ENCODE measurements around the gene FARS2. TPM values are rescaled to one million over a fixed set of nuclear protein-coding genes. Genes with fewer than 3 reads are reported as not detected.

Gene FARS2
- total and polyA plus RNA-seq, 9 of the 15 experiments (the other 6 are each of a cell fraction or from before 2014, with no cell fraction given) = 16.5 to 62.2 (median 27.0) TPM

DNA sequence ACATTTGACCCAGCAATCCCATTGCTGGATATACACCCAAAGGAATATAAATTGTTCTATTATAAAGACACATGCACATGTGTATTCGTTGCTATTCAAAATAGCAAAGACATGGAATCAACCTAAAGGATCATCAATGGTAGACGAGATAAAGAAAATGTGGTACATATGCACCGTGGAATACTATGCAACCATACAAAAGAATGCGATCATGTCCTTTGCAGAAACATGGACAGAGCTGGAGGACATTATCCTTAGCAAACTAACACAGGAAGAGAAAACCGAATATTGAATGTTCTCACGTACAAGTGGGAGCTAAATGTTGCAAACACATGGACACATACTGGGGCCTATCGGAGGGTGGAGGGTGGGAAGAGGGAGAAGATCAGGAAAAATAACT lies 405.4 kb downstream of the FARS2 start:
- peaks cover 0 to 11% of the 10 kb centered on the region in 2 experiments; a peak in 3 of 5 replicates for H3K4me1 ChIP-seq (replicated peaks in 1 of 2; ENCODE audit: control insufficient read depth in 2 of 2, insufficient read depth in 2 of 2, low read length in 2 of 2)
- WGBS (ENCODE audit: insufficient coverage, low coverage, missing lambda C conversion rate) = 53% methylated on average over 7 of the region's 7 CpGs

More for the DNA sequence above, 405.4 kb downstream of the FARS2 start:
- Histone ChIP-seq H3K4me3 (no peak overlapping the region), H3K27ac (ENCODE audit: extremely low read depth, low read depth, low read length) (no peak overlapping the region), H3K9ac (ENCODE audit: insufficient read depth in 1 of 2, low read depth in 2 of 2, low read length in 2 of 2) (no peak overlapping the region), H3K36me3 (ENCODE audit: control insufficient read depth, insufficient read depth, low read length) (no peaks in the 10 kb centered on the region), H3K4me2 (ENCODE audit: insufficient read depth, low read length) (no peak overlapping the region), H3K27me3 (ENCODE audit: control insufficient read depth in 2 of 2, insufficient read depth in 2 of 2, low read length in 2 of 2) (no peaks in the 10 kb centered on the region), H3K9me3 (replicated peaks; ENCODE audit: control insufficient read depth, insufficient read depth, low read depth, low read length) (no peaks in the 10 kb centered on the region), H4K20me1 (replicated peaks; ENCODE audit: control insufficient read depth, insufficient read depth, low read length) (no peaks in the 10 kb centered on the region), H2AFZ (ENCODE audit: low read depth, low read length) (no peak overlapping the region), H3K79me2 (ENCODE audit: control insufficient read depth, insufficient read depth, low read length) (no peaks in the 10 kb centered on the region), H3K9me1 (ENCODE audit: control insufficient read depth, insufficient read depth, low read length) (no peaks in the 10 kb centered on the region)
- ATAC-seq (no peak), FAIRE-seq (no peak), DNase-seq (ENCODE audit: extremely low read depth in 1 of 4, low spot score in 3 of 4) (no peak)
- no peak for TF ChIP-seq MTA3 (IDR thresholded peaks at IDR 0.05; ENCODE audit: borderline replicate concordance)
- no peak for TF ChIP-seq CEBPG (CRISPR knock-in tag; IDR thresholded peaks at IDR 0.05)
- no peak for TF ChIP-seq CEBPG (tag; conservative IDR thresholded peaks at IDR 0.05 in 1 of 2, IDR thresholded peaks at IDR 0.05 in 1 of 2)
- TF ChIP-seq ZFP36 (IDR thresholded peaks at IDR 0.05; ENCODE audit: low read depth, low read length, partially characterized antibody) = no peak
- TF ChIP-seq ZC3H11A (IDR thresholded peaks at IDR 0.05; ENCODE audit: low read depth, low read length) = no peak
- TF ChIP-seq BDP1 (IDR thresholded peaks at IDR 0.05; ENCODE audit: insufficient read depth, insufficient read length) = no peak
- no peak for TF ChIP-seq ZNF507 (tag; conservative IDR thresholded peaks at IDR 0.05)
- no peak for TF ChIP-seq RBM15 (IDR thresholded peaks at IDR 0.05; ENCODE audit: insufficient read depth, low read length)
- no peak for TF ChIP-seq SMAD1 (IDR thresholded peaks at IDR 0.05; ENCODE audit: low read depth, low read length, partially characterized antibody)
- no peak for TF ChIP-seq PTTG1 (tag; IDR thresholded peaks at IDR 0.05; ENCODE audit: low read depth)
- no peak for TF ChIP-seq BCL6 (CRISPR knock-in tag; IDR thresholded peaks at IDR 0.05)
- TF ChIP-seq, protein P1, sequence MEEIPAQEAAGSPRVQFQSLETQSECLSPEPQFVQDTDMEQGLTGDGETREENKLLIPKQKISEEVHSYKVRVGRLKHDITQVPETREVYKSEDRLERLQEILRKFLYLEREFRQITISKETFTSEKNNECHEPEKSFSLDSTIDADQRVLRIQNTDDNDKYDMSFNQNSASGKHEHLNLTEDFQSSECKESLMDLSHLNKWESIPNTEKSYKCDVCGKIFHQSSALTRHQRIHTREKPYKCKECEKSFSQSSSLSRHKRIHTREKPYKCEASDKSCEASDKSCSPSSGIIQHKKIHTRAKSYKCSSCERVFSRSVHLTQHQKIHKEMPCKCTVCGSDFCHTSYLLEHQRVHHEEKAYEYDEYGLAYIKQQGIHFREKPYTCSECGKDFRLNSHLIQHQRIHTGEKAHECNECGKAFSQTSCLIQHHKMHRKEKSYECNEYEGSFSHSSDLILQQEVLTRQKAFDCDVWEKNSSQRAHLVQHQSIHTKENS (CRISPR knock-in tag; IDR thresholded peaks at IDR 0.05) = no peak
- TF ChIP-seq CCAR2 (IDR thresholded peaks at IDR 0.05; ENCODE audit: low read depth, low read length) = no peak
- ChIA-PET POLR2A (no interaction called here), CTCF (ENCODE audit: low intra/inter-chr PET ratio) (no interaction called here)
- intact Hi-C loops (cut with micrococcal nuclease) (no loop called here), in situ Hi-C loops (cut with MboI) (no loop called here)
- BruUV-seq (replicated peaks) = no TSS peak
